ENCODE data around the gene NUP214.
"Not testable (repeated sequence)": the region's sequence is repeated elsewhere in the genome, so short reads cannot be mapped to it uniquely, and the experiment has no call there.

NUP214 gene

DNA sequence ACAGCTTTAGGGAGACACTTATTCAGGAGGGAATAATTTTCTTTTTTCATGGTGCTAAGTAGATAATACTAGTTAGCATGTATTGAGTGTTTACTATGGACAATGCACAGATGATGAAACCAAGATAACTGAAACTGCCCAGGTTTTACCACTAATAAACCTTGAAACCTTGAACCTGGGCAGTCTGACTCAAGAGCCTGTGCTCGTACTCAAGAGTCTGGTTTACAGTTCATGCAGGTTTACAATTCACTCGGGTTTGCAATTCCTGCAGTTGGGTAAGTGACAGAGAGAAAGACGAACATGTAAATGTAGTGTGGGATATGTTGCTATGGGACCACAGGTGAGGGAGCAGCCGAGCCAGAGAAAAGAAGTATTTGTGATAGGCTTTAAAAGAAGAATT, 28.2 kb downstream of the NUP214 start:
- Histone ChIP-seq H3K36me3 (ENCODE audit: control insufficient read depth in 2 of 2, insufficient read depth in 2 of 2, low read length in 2 of 2) (peaks cover 46 to 71% of the 10 kb centered on the region in 2 donors), H3K27ac (ENCODE audit: low read depth in 2 of 2, low read length in 2 of 2) (no peak overlapping the region), H3K4me1 (ENCODE audit: control insufficient read depth in 2 of 2, insufficient read depth in 2 of 2, low read length in 2 of 2) (no peaks in the 10 kb centered on the region), H3K27me3 (ENCODE audit: control insufficient read depth in 2 of 2, insufficient read depth in 2 of 2, low read length in 2 of 2) (no peaks in the 10 kb centered on the region), H3K4me3 (ENCODE audit: low read length in 2 of 2) (no peak overlapping the region), H3K9me3 (ENCODE audit: control insufficient read depth in 2 of 2, low read length in 2 of 2) (no peaks in the 10 kb centered on the region), H3K9ac (ENCODE audit: low read depth in 1 of 2, low read length in 2 of 2) (no peak overlapping the region)

DNA sequence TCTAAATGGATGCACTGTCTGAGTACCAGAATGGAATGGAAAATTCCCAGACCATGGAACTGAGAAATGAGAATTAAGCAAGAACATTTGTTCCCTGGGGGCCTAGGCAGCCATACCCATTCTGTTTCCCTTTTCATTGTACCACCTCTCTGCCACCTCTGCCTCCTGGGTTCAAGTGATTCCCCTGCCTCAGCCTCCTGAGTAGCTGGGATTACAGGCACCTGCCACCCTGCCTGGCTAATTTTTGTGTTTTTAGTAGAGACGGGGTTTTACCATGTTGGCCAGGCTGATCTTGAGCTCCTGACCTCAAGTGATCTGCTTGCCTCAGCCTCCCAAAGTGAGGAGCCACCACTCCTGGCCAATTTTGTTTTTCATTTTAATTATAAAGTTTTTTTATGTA, 33.3 kb downstream of the NUP214 start:
- H3K4me1 ChIP-seq (ENCODE audit: control insufficient read depth in 2 of 2, insufficient read depth in 2 of 2, low read length in 2 of 2); H3K27me3 ChIP-seq (ENCODE audit: control insufficient read depth in 2 of 2, insufficient read depth in 2 of 2, low read length in 2 of 2); H3K4me3 ChIP-seq (ENCODE audit: low read length in 2 of 2); H3K27ac ChIP-seq (ENCODE audit: low read depth in 2 of 2, low read length in 2 of 2); H3K9ac ChIP-seq (ENCODE audit: low read depth in 1 of 2, low read length in 2 of 2); H3K9me3 ChIP-seq (ENCODE audit: control insufficient read depth in 2 of 2, low read length in 2 of 2): not testable (repeated sequence)
- peaks cover 38 to 61% of the 10 kb centered on the region in 2 donors for H3K36me3 ChIP-seq (ENCODE audit: control insufficient read depth in 2 of 2, insufficient read depth in 2 of 2, low read length in 2 of 2)

- Histone ChIP-seq H3K9ac (ENCODE audit: low read depth in 1 of 2, low read length in 2 of 2) (no peak overlapping the region), H3K4me1 (ENCODE audit: control insufficient read depth in 2 of 2, insufficient read depth in 2 of 2, low read length in 2 of 2) (no peaks in the 10 kb centered on the region), H3K9me3 (ENCODE audit: control insufficient read depth in 2 of 2, low read length in 2 of 2) (no peaks in the 10 kb centered on the region), H3K27me3 (ENCODE audit: control insufficient read depth in 2 of 2, insufficient read depth in 2 of 2, low read length in 2 of 2) (no peaks in the 10 kb centered on the region), H3K4me3 (ENCODE audit: low read length in 2 of 2) (no peak overlapping the region), H3K36me3 (ENCODE audit: control insufficient read depth in 2 of 2, insufficient read depth in 2 of 2, low read length in 2 of 2) (peaks cover 40 to 56% of the 10 kb centered on the region in 2 donors), H3K27ac (ENCODE audit: low read depth in 2 of 2, low read length in 2 of 2) (no peak overlapping the region)
Observed at GRCh38 chr9:131160416-131161112, 35.2 kb downstream of the NUP214 start.

GRCh38 chr9:131161585-131161984, 36.2 kb downstream of the NUP214 start:
- no peaks in the 10 kb centered on the region for H3K4me1 ChIP-seq (ENCODE audit: control insufficient read depth in 2 of 2, insufficient read depth in 2 of 2, low read length in 2 of 2)
- no peak overlapping the region for H3K27ac ChIP-seq (ENCODE audit: low read depth in 2 of 2, low read length in 2 of 2)
- H3K9ac ChIP-seq (ENCODE audit: low read depth in 1 of 2, low read length in 2 of 2): no peak overlapping the region
- peaks cover 40 to 55% of the 10 kb centered on the region in 2 donors for H3K36me3 ChIP-seq (ENCODE audit: control insufficient read depth in 2 of 2, insufficient read depth in 2 of 2, low read length in 2 of 2)
- no peaks in the 10 kb centered on the region for H3K9me3 ChIP-seq (ENCODE audit: control insufficient read depth in 2 of 2, low read length in 2 of 2)
- no peaks in the 10 kb centered on the region for H3K27me3 ChIP-seq (ENCODE audit: control insufficient read depth in 2 of 2, insufficient read depth in 2 of 2, low read length in 2 of 2)
- no peak overlapping the region for H3K4me3 ChIP-seq (ENCODE audit: low read length in 2 of 2)

- Histone ChIP-seq H3K27ac (ENCODE audit: low read depth in 2 of 2, low read length in 2 of 2) (no peak overlapping the region), H3K36me3 (ENCODE audit: control insufficient read depth in 2 of 2, insufficient read depth in 2 of 2, low read length in 2 of 2) (peaks cover 43 to 48% of the 10 kb centered on the region in 2 donors), H3K4me3 (ENCODE audit: low read length in 2 of 2) (no peak overlapping the region), H3K9me3 (ENCODE audit: control insufficient read depth in 2 of 2, low read length in 2 of 2) (no peaks in the 10 kb centered on the region), H3K9ac (ENCODE audit: low read depth in 1 of 2, low read length in 2 of 2) (no peak overlapping the region), H3K27me3 (ENCODE audit: control insufficient read depth in 2 of 2, insufficient read depth in 2 of 2, low read length in 2 of 2) (no peaks in the 10 kb centered on the region), H3K4me1 (ENCODE audit: control insufficient read depth in 2 of 2, insufficient read depth in 2 of 2, low read length in 2 of 2) (peaks cover 2 to 10% of the 10 kb centered on the region in 2 donors)
Observed at GRCh38 chr9:131162886-131163285, 37.5 kb downstream of the NUP214 start.

DNA sequence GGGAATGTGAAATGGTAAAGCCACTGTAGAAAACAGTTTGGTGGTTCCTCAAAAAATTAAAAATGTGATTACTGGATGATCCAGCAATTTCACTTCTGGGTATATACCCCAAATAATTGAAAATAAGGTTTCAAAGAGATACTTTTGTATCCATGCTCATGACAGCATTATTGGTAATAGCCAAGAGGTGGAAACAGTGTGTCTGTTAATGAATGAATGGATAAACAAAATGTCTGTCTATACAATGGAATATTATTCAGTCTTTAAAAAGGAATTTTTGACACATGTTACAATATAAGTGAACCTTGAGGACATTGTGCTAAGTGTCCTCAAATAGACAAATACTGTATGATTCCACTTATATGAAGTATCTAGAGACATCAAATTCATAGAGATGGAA, 40.1 kb downstream of the NUP214 start:
- Histone ChIP-seq H3K9ac (ENCODE audit: low read depth in 1 of 2, low read length in 2 of 2) (no peak overlapping the region), H3K4me1 (ENCODE audit: control insufficient read depth in 2 of 2, insufficient read depth in 2 of 2, low read length in 2 of 2) (peaks cover 2 to 10% of the 10 kb centered on the region in 2 donors), H3K36me3 (ENCODE audit: control insufficient read depth in 2 of 2, insufficient read depth in 2 of 2, low read length in 2 of 2) (peaks cover 35 to 37% of the 10 kb centered on the region in 2 donors), H3K4me3 (ENCODE audit: low read length in 2 of 2) (no peak overlapping the region), H3K27ac (ENCODE audit: low read depth in 2 of 2, low read length in 2 of 2) (no peak overlapping the region), H3K9me3 (ENCODE audit: control insufficient read depth in 2 of 2, low read length in 2 of 2) (no peaks in the 10 kb centered on the region), H3K27me3 (ENCODE audit: control insufficient read depth in 2 of 2, insufficient read depth in 2 of 2, low read length in 2 of 2) (no peaks in the 10 kb centered on the region)

DNA sequence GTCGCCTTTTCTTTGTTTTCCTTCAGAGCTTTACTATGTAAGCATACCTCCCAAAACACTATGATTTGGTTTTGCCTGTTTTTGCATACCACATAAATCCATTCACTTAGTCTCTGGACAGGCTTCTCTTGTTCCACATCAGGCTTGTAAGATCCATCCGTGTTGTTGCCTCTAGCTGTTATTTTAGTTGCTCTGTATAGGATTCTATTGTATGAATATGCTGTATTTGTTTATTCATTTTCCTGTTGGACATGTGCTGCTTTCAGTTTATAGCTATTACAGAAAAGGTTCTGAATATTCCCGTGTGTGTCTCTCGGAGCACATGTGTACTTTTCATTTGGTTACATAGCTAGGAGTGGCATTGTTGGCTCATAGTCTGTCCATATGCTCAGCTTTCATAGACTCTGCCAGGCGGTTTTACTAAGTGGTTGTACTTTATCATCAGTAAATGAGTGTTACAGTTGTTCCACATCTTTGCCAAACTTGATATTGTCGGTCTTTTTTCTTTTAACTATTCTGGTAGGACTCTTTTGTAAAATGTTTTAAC, 41.8 kb downstream of the NUP214 start:
- peaks cover 29 to 32% of the 10 kb centered on the region in 2 donors for H3K36me3 ChIP-seq (ENCODE audit: control insufficient read depth in 2 of 2, insufficient read depth in 2 of 2, low read length in 2 of 2)
- no peaks in the 10 kb centered on the region for H3K27me3 ChIP-seq (ENCODE audit: control insufficient read depth in 2 of 2, insufficient read depth in 2 of 2, low read length in 2 of 2)
- H3K27ac ChIP-seq (ENCODE audit: low read depth in 2 of 2, low read length in 2 of 2): peak overlapping the region in 1 of 2 donors; percentile 41
- no peaks in the 10 kb centered on the region for H3K9me3 ChIP-seq (ENCODE audit: control insufficient read depth in 2 of 2, low read length in 2 of 2)
- no peak overlapping the region for H3K4me3 ChIP-seq (ENCODE audit: low read length in 2 of 2)
- peaks cover 2 to 10% of the 10 kb centered on the region in 2 donors for H3K4me1 ChIP-seq (ENCODE audit: control insufficient read depth in 2 of 2, insufficient read depth in 2 of 2, low read length in 2 of 2)
- H3K9ac ChIP-seq (ENCODE audit: low read depth in 1 of 2, low read length in 2 of 2): no peak overlapping the region

- no peak overlapping the region for H3K27ac ChIP-seq (ENCODE audit: low read depth in 2 of 2, low read length in 2 of 2)
- H3K27me3 ChIP-seq (ENCODE audit: control insufficient read depth in 2 of 2, insufficient read depth in 2 of 2, low read length in 2 of 2): no peaks in the 10 kb centered on the region
- no peak overlapping the region for H3K9ac ChIP-seq (ENCODE audit: low read depth in 1 of 2, low read length in 2 of 2)
- H3K4me3 ChIP-seq (ENCODE audit: low read length in 2 of 2): no peak overlapping the region
- H3K36me3 ChIP-seq (ENCODE audit: control insufficient read depth in 2 of 2, insufficient read depth in 2 of 2, low read length in 2 of 2): peaks cover 22 to 25% of the 10 kb centered on the region in 2 donors
- H3K4me1 ChIP-seq (ENCODE audit: control insufficient read depth in 2 of 2, insufficient read depth in 2 of 2, low read length in 2 of 2): peaks cover 2 to 10% of the 10 kb centered on the region in 2 donors
- H3K9me3 ChIP-seq (ENCODE audit: control insufficient read depth in 2 of 2, low read length in 2 of 2): no peaks in the 10 kb centered on the region
Observed at GRCh38 chr9:131167936-131168335, 42.5 kb downstream of the NUP214 start.

DNA sequence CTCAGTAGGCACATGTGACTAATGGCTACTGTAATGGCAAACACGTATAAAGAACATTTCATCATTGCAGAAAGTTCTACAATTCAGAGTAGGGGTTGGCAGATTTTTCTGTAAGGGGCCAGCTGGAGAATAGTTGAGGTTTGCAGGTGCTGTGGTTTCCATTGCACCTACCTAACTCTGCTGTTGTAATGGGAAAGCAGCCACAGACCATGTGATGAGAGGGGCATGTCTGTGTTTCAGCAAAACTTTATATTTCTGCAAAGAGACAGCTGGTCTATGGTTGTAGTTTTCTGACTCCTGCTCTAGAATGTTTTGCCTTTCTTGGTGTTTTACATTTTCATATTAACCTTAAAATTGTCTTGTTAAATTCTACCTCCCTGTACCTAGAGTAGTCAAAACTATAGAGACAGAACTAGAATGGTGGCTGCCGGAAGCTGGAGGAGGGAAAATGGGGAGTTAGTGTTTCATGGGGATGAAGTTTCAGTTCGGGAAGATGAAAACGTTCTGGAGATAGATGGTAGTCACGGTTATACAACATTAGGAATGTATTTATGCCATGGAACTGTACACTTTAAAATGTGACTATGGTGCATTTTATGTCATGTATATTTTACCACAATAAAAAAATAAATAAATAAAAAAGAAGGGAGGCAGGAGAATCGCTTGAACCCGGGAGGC, 44.3 kb downstream of the NUP214 start:
- H3K9me3 ChIP-seq (ENCODE audit: control insufficient read depth in 2 of 2, low read length in 2 of 2): no peaks in the 10 kb centered on the region
- no peak overlapping the region for H3K4me3 ChIP-seq (ENCODE audit: low read length in 2 of 2)
- H3K36me3 ChIP-seq (ENCODE audit: control insufficient read depth in 2 of 2, insufficient read depth in 2 of 2, low read length in 2 of 2): peaks cover 13 to 19% of the 10 kb centered on the region in 2 donors
- peaks cover 2 to 10% of the 10 kb centered on the region in 2 donors for H3K4me1 ChIP-seq (ENCODE audit: control insufficient read depth in 2 of 2, insufficient read depth in 2 of 2, low read length in 2 of 2)
- H3K9ac ChIP-seq (ENCODE audit: low read depth in 1 of 2, low read length in 2 of 2): no peak overlapping the region
- no peaks in the 10 kb centered on the region for H3K27me3 ChIP-seq (ENCODE audit: control insufficient read depth in 2 of 2, insufficient read depth in 2 of 2, low read length in 2 of 2)
- no peak overlapping the region for H3K27ac ChIP-seq (ENCODE audit: low read depth in 2 of 2, low read length in 2 of 2)

GRCh38 chr9:131173995-131174394, 48.6 kb downstream of the NUP214 start:
- Histone ChIP-seq H3K27ac (ENCODE audit: low read depth in 2 of 2, low read length in 2 of 2) (no peak overlapping the region), H3K9me3 (ENCODE audit: control insufficient read depth in 2 of 2, low read length in 2 of 2) (no peaks in the 10 kb centered on the region), H3K27me3 (ENCODE audit: control insufficient read depth in 2 of 2, insufficient read depth in 2 of 2, low read length in 2 of 2) (no peaks in the 10 kb centered on the region), H3K9ac (ENCODE audit: low read depth in 1 of 2, low read length in 2 of 2) (no peak overlapping the region), H3K4me1 (ENCODE audit: control insufficient read depth in 2 of 2, insufficient read depth in 2 of 2, low read length in 2 of 2) (no peaks in the 10 kb centered on the region), H3K4me3 (ENCODE audit: low read length in 2 of 2) (no peak overlapping the region), H3K36me3 (ENCODE audit: control insufficient read depth in 2 of 2, insufficient read depth in 2 of 2, low read length in 2 of 2) (peaks cover 32 to 46% of the 10 kb centered on the region in 2 donors)

Measured in mucosa of rectum (tissue), 2 donors.